HL-60 (cell line): Measurements from ENCODE around the gene NRL.

Source experiments
- GABPA ChIP-seq: IDR thresholded peaks from 2 replicates; pipeline ENCODE4 v1.6.1; 2012; ENCODE audit warnings: low read depth
- POLR2AphosphoS5 ChIP-seq: IDR thresholded peaks from 2 replicates; pipeline ENCODE4 v1.6.1; 2012; ENCODE audit warnings: low read depth
- SPI1 ChIP-seq: IDR thresholded peaks from 2 replicates; pipeline ENCODE4 v1.6.1; 2012; ENCODE audit warnings: low read depth, mild to moderate bottlenecking, borderline replicate concordance
- TF ChIP-seq, protein P1 (sequence below): IDR thresholded peaks from one replicate; pipeline ENCODE4 v1.5.1; 2011; ENCODE audit warnings: low read length, control low read depth, inconsistent platforms; ENCODE audit not compliant: insufficient read depth
- TF ChIP-seq, protein P2 (sequence below): IDR thresholded peaks from 2 replicates; pipeline ENCODE4 v1.6.1; 2012; ENCODE audit warnings: low read depth; ENCODE audit not compliant: insufficient replicate concordance

DNA sequence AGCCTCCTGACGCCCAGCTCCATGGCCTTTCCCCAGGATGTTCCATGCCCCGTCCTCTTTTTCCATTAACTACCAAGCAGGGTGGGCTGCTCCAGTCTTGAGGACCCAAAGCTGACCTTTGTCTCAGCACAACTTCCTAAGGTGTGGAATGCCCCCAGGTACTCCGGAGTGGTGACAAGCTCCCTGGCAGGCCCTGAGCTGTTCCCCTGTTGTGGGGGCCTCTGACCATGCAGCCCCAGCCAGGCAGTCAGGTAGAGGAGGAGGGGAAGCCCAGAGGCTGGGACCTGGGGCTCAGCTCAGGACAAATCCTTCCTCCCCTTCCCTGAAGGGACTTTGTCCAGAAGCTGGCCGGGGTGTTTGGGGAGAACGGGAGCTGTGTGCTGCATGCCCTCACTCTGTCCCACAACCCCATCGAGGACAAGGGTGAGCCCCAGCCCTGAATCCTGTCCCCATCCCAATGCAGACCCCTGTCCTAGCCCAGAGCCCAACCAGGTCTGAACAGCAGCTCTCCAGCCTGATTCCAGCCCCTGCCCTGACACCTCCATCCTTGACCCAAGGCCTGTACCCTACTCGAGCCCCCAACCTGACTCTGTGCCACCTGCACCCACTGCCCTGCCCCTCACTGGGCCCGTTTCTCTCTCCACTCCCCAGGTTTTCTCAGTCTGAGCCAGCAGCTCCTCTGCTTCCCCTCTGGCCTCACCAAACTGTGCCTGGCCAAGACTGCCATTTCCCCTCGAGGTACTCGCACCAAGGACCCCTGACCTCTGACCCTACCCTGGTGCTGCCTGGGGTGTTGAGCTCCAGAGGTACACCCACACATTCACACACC lies 58.6 kb downstream of the NRL start:
- TF ChIP-seq, protein P1, sequence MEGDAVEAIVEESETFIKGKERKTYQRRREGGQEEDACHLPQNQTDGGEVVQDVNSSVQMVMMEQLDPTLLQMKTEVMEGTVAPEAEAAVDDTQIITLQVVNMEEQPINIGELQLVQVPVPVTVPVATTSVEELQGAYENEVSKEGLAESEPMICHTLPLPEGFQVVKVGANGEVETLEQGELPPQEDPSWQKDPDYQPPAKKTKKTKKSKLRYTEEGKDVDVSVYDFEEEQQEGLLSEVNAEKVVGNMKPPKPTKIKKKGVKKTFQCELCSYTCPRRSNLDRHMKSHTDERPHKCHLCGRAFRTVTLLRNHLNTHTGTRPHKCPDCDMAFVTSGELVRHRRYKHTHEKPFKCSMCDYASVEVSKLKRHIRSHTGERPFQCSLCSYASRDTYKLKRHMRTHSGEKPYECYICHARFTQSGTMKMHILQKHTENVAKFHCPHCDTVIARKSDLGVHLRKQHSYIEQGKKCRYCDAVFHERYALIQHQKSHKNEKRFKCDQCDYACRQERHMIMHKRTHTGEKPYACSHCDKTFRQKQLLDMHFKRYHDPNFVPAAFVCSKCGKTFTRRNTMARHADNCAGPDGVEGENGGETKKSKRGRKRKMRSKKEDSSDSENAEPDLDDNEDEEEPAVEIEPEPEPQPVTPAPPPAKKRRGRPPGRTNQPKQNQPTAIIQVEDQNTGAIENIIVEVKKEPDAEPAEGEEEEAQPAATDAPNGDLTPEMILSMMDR, result no peak
- TF ChIP-seq, protein P2, sequence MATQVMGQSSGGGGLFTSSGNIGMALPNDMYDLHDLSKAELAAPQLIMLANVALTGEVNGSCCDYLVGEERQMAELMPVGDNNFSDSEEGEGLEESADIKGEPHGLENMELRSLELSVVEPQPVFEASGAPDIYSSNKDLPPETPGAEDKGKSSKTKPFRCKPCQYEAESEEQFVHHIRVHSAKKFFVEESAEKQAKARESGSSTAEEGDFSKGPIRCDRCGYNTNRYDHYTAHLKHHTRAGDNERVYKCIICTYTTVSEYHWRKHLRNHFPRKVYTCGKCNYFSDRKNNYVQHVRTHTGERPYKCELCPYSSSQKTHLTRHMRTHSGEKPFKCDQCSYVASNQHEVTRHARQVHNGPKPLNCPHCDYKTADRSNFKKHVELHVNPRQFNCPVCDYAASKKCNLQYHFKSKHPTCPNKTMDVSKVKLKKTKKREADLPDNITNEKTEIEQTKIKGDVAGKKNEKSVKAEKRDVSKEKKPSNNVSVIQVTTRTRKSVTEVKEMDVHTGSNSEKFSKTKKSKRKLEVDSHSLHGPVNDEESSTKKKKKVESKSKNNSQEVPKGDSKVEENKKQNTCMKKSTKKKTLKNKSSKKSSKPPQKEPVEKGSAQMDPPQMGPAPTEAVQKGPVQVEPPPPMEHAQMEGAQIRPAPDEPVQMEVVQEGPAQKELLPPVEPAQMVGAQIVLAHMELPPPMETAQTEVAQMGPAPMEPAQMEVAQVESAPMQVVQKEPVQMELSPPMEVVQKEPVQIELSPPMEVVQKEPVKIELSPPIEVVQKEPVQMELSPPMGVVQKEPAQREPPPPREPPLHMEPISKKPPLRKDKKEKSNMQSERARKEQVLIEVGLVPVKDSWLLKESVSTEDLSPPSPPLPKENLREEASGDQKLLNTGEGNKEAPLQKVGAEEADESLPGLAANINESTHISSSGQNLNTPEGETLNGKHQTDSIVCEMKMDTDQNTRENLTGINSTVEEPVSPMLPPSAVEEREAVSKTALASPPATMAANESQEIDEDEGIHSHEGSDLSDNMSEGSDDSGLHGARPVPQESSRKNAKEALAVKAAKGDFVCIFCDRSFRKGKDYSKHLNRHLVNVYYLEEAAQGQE, result no peak
- TF ChIP-seq POLR2AphosphoS5 (no peak), SPI1 (no peak), GABPA (no peak)
